ENCODE data around the gene CFAP77.

The CFAP77 gene

GRCh38 chr9:132514011-132514744, 104.2 kb downstream of the CFAP77 start:
- no peak for DNase-seq (ENCODE audit: low read depth in 2 of 2, low spot score in 1 of 2)

GRCh38 chr9:132514821-132515220, 104.8 kb downstream of the CFAP77 start:
- DNase-seq (ENCODE audit: low read depth in 2 of 2, low spot score in 1 of 2) = no peak

GRCh38 chr9:132516301-132516700, 106.3 kb downstream of the CFAP77 start:
- no peak for DNase-seq (ENCODE audit: low read depth in 2 of 2, low spot score in 1 of 2)

- DNase-seq (ENCODE audit: low read depth in 2 of 2, low spot score in 1 of 2) = no peak
These were observed 106.9 kb downstream of the CFAP77 start for GRCh38 chr9:132516911-132517310.

- DNase-seq (ENCODE audit: low read depth in 2 of 2, low spot score in 1 of 2) = no peak
These were observed 108.0 kb downstream of the CFAP77 start for GRCh38 chr9:132517815-132518550.

- DNase-seq (ENCODE audit: low read depth in 2 of 2, low spot score in 1 of 2) = no peak
These were observed 108.6 kb downstream of the CFAP77 start for GRCh38 chr9:132518626-132519025.

- DNase-seq (ENCODE audit: low read depth in 2 of 2, low spot score in 1 of 2) = no peak
These were observed 109.0 kb downstream of the CFAP77 start for GRCh38 chr9:132519033-132519432.

GRCh38 chr9:132520612-132521011, 110.6 kb downstream of the CFAP77 start:
- no peak for DNase-seq (ENCODE audit: low read depth in 2 of 2, low spot score in 1 of 2)

GRCh38 chr9:132525308-132526023, 115.5 kb downstream of the CFAP77 start:
- no peak for DNase-seq (ENCODE audit: low read depth in 2 of 2, low spot score in 1 of 2)

GRCh38 chr9:132531195-132531594, 121.2 kb downstream of the CFAP77 start:
- no peak for DNase-seq (ENCODE audit: low read depth in 2 of 2, low spot score in 1 of 2)

- no peak for DNase-seq (ENCODE audit: low read depth in 2 of 2, low spot score in 1 of 2)
These were observed 121.9 kb downstream of the CFAP77 start for GRCh38 chr9:132531710-132532570.

- DNase-seq (ENCODE audit: low read depth in 2 of 2, low spot score in 1 of 2) = no peak
These were observed 124.8 kb downstream of the CFAP77 start for GRCh38 chr9:132534832-132535231.

GRCh38 chr9:132536124-132536523, 126.1 kb downstream of the CFAP77 start:
- no peak for DNase-seq (ENCODE audit: low read depth in 2 of 2, low spot score in 1 of 2)

GRCh38 chr9:132537352-132537751, 127.3 kb downstream of the CFAP77 start:
- DNase-seq (ENCODE audit: low read depth in 2 of 2, low spot score in 1 of 2) = no peak

GRCh38 chr9:132538071-132538470, 128.1 kb downstream of the CFAP77 start:
- no peak for DNase-seq (ENCODE audit: low read depth in 2 of 2, low spot score in 1 of 2)

- DNase-seq (ENCODE audit: low read depth in 2 of 2, low spot score in 1 of 2) = no peak
These were observed 129.1 kb downstream of the CFAP77 start for GRCh38 chr9:132539096-132539495.

GRCh38 chr9:132541051-132541450, 131.0 kb downstream of the CFAP77 start:
- no peak for DNase-seq (ENCODE audit: low read depth in 2 of 2, low spot score in 1 of 2)

- no peak for DNase-seq (ENCODE audit: low read depth in 2 of 2, low spot score in 1 of 2)
These were observed 132.1 kb downstream of the CFAP77 start for GRCh38 chr9:132541870-132542830.

GRCh38 chr9:132543251-132543650, 133.2 kb downstream of the CFAP77 start:
- no peak for DNase-seq (ENCODE audit: low read depth in 2 of 2, low spot score in 1 of 2)

- no peak for DNase-seq (ENCODE audit: low read depth in 2 of 2, low spot score in 1 of 2)
These were observed 133.9 kb downstream of the CFAP77 start for GRCh38 chr9:132543960-132544359.

All from stimulated activated CD8-positive, alpha-beta memory T cell treated with anti-CD3 and anti-CD28 coated beads, Interleukin-4, amount 100 ng/mL, for 1 hour (primary cell).